ENCODE data around the gene NPTXR. TPM values are rescaled to one million over a fixed set of nuclear protein-coding genes. Genes with fewer than 3 reads are reported as not detected.
A peak's percentile ranks its signal among the peaks of the same experiment; 100 is the strongest.

The NPTXR gene
- total RNA-seq, 4 donors from 2014 or later: 3.6 to 8.7 (median 4.4) TPM

- H3K27me3 ChIP-seq: no peaks in the 10 kb centered on the region
- peaks cover 19 to 33% of the 10 kb centered on the region in 2 donors for H3K4me1 ChIP-seq
- H3K27ac ChIP-seq: no peak overlapping the region
- H3K36me3 ChIP-seq: no peaks in the 10 kb centered on the region
- no peak overlapping the region for H3K4me3 ChIP-seq (replicated peaks in 1 of 3)
- TF ChIP-seq, protein P1, sequence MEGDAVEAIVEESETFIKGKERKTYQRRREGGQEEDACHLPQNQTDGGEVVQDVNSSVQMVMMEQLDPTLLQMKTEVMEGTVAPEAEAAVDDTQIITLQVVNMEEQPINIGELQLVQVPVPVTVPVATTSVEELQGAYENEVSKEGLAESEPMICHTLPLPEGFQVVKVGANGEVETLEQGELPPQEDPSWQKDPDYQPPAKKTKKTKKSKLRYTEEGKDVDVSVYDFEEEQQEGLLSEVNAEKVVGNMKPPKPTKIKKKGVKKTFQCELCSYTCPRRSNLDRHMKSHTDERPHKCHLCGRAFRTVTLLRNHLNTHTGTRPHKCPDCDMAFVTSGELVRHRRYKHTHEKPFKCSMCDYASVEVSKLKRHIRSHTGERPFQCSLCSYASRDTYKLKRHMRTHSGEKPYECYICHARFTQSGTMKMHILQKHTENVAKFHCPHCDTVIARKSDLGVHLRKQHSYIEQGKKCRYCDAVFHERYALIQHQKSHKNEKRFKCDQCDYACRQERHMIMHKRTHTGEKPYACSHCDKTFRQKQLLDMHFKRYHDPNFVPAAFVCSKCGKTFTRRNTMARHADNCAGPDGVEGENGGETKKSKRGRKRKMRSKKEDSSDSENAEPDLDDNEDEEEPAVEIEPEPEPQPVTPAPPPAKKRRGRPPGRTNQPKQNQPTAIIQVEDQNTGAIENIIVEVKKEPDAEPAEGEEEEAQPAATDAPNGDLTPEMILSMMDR (IDR thresholded peaks at IDR 0.05): no peak
- TF ChIP-seq POLR2A (IDR thresholded peaks at IDR 0.05): no peak
- no peak for DNase-seq
- no peaks in the 10 kb centered on the region for H3K9me3 ChIP-seq
- intact Hi-C loops (cut with DNase I): no loop called here
- WGBS, 2 donors: 95 to 98% methylated on average over 4 of the region's 4 CpGs
Measured at GRCh38 chr22:38878001-38878400, 34.2 kb upstream of the NPTXR start.

- no peak overlapping the region for H3K4me3 ChIP-seq (replicated peaks in 1 of 3)
- no peak overlapping the region for H3K27ac ChIP-seq
- intact Hi-C loops (cut with DNase I): no loop called here
- H3K4me1 ChIP-seq: peaks cover 17 to 27% of the 10 kb centered on the region in 2 donors
- peaks cover 0 to 2% of the 10 kb centered on the region in 2 donors for H3K36me3 ChIP-seq
- DNase-seq: no peak
- TF ChIP-seq, protein P1 (IDR thresholded peaks at IDR 0.05): no peak
- no peak for TF ChIP-seq POLR2A (IDR thresholded peaks at IDR 0.05)
- WGBS, 2 donors: 92 to 95% methylated on average over 13 of the region's 13 CpGs
- no peaks in the 10 kb centered on the region for H3K27me3 ChIP-seq
- H3K9me3 ChIP-seq: no peaks in the 10 kb centered on the region
Measured at GRCh38 chr22:38874529-38875222, 30.8 kb upstream of the NPTXR start.

- Histone ChIP-seq H3K9me3 (no peaks in the 10 kb centered on the region), H3K4me1 (peaks cover 17 to 34% of the 10 kb centered on the region in 2 donors), H3K27me3 (no peaks in the 10 kb centered on the region), H3K27ac (peak overlapping the region; percentile 97 to 100 (median 97)), H3K36me3 (peaks cover 0 to 5% of the 10 kb centered on the region in 2 donors), H3K4me3 (replicated peaks in 1 of 3) (peak overlapping the region in 1 of 3 donors; percentile 63)
- WGBS, 2 donors: 59 to 64% methylated on average over 9 of the region's 9 CpGs
- TF ChIP-seq POLR2A (IDR thresholded peaks at IDR 0.05): peak in 1 of 2 donors; percentile 36
- TF ChIP-seq, protein P1 (IDR thresholded peaks at IDR 0.05): no peak
- intact Hi-C loops (cut with DNase I): no loop called here
- peak; percentile 72 to 79 for DNase-seq
Measured at GRCh38 chr22:38873469-38874411, 29.9 kb upstream of the NPTXR start.

DNA sequence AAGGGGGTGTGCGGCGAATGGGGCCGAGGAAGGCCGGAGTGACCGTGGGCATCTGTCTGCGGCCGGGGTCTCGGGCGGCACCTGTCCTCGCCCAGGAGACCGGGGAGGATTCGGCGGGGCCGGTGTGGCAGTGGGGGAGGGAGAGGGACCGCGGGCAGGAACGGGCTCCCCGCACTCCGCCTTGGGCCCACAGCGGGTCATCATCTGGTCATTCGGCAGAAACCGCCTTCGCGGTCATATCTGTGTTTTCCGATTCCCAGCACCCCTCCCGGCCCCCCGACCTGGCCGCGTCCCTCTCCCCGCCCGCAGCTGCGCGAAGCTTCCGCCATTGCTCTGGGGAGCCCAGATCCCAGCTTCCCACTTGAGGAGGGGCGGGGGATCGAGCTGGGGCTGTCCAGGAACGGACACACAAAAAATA, 29.0 kb upstream of the NPTXR start:
- intact Hi-C loops (cut with DNase I): no loop called here
- Histone ChIP-seq H3K4me3 (replicated peaks in 1 of 3) (peak overlapping the region; percentile 52 to 94 (median 63)), H3K27me3 (no peaks in the 10 kb centered on the region), H3K27ac (peak overlapping the region; percentile 97 to 100 (median 97)), H3K36me3 (peaks cover 0 to 5% of the 10 kb centered on the region in 2 donors), H3K9me3 (no peaks in the 10 kb centered on the region), H3K4me1 (peaks cover 17 to 37% of the 10 kb centered on the region in 2 donors)
- peak; percentile 72 to 79 for DNase-seq
- TF ChIP-seq, protein P1 (IDR thresholded peaks at IDR 0.05): no peak
- TF ChIP-seq POLR2A (IDR thresholded peaks at IDR 0.05): peak; percentile 38 to 73
- 0 to 1% methylated on average over 18 to 30 of the region's 37 CpGs for WGBS, 2 donors

Measured in thyroid gland (tissue), 4 donors.